Neural cell (in vitro differentiated cells): Measurements from ENCODE around the gene PHYHD1. TPM values are rescaled to one million over a fixed set of nuclear protein-coding genes. Genes with fewer than 3 reads are reported as not detected.

ENCODE experiments used
- H2AFZ ChIP-seq: fragments of 200-600, 300-800 bp; sonication (generic), shearing (Covaris generic); 2 replicates; pipeline ENCODE4 v1.6.0; 2014; ENCODE audit warnings: low read depth, mild to moderate bottlenecking, antibody characterized with exemption, low read length, moderate library complexity
- H3F3A ChIP-seq: fragments of 200-600 bp; shearing (Covaris generic); 2 replicates; pipeline ENCODE4 v1.6.1; 2016; ENCODE audit warnings: mild to moderate bottlenecking, moderate library complexity, mixed read lengths, antibody characterized with exemption, low read length; ENCODE audit not compliant: insufficient read depth, poor library complexity, severe bottlenecking
- H3K27ac ChIP-seq: fragments of 200-600, 300-800 bp; sonication (generic), shearing (Covaris generic); 2 replicates; pipeline ENCODE4 v1.5.1; 2014; ENCODE audit warnings: mild to moderate bottlenecking, low read length, moderate library complexity
- H3K27me3 ChIP-seq: fragments of 300-800, 200-600 bp; sonication (generic), shearing (Covaris generic); 2 replicates; pipeline ENCODE4 v1.6.0; 2014; ENCODE audit warnings: mild to moderate bottlenecking, low read depth, low read length, moderate library complexity; ENCODE audit not compliant: insufficient read depth
- H3K36me3 ChIP-seq: fragments of 300-800, 200-600 bp; sonication (generic), shearing (Covaris generic); 2 replicates; pipeline ENCODE4 v1.5.1; 2014; ENCODE audit warnings: mild to moderate bottlenecking, antibody characterized with exemption, low read length, moderate library complexity; ENCODE audit not compliant: insufficient read depth
- H3K4me2 ChIP-seq: fragments of 300-800, 200-600 bp; sonication (generic), shearing (Covaris generic); 2 replicates; pipeline ENCODE4 v1.6.0; 2014; ENCODE audit warnings: mild to moderate bottlenecking, low read length
- H3K4me3 ChIP-seq: fragments of 300-800, 200-600 bp; sonication (generic), shearing (Covaris generic); 2 replicates; pipeline ENCODE4 v1.5.1; 2014; ENCODE audit warnings: mild to moderate bottlenecking, low read length, moderate library complexity
- H3K79me2 ChIP-seq: fragments of 200-600 bp; shearing (Covaris generic); replicated peaks from 2 replicates; pipeline ENCODE4 v1.6.0; 2014; ENCODE audit warnings: mild to moderate bottlenecking, low read length, moderate library complexity; ENCODE audit not compliant: insufficient read depth
- H3K9ac ChIP-seq: fragments of 300-800, 200-600 bp; sonication (generic), shearing (Covaris generic); 2 replicates; pipeline ENCODE4 v1.6.1; 2016; ENCODE audit warnings: mild to moderate bottlenecking, low read length, mixed read lengths
- H3K9me2 ChIP-seq: fragments of 200-600 bp; shearing (Covaris generic); 2 replicates; pipeline ENCODE4 v1.6.1; 2016; ENCODE audit warnings: mild to moderate bottlenecking, low read length, mixed read lengths; ENCODE audit not compliant: insufficient read depth
- H3K9me3 ChIP-seq: fragments of 200-600, 300-800 bp; sonication (generic), shearing (Covaris generic); 2 replicates; pipeline ENCODE4 v1.6.1; 2016; ENCODE audit warnings: mild to moderate bottlenecking, mixed run types, low read length, moderate library complexity, mixed read lengths
- H4K20me1 ChIP-seq: fragments of 200-600 bp; shearing (Covaris generic); 2 replicates; pipeline ENCODE4 v1.6.1; 2016; ENCODE audit warnings: mild to moderate bottlenecking, mixed run types; ENCODE audit not compliant: insufficient read depth
- CTCF ChIP-seq: fragments of 450-650 bp; IDR thresholded peaks from 2 replicates; pipeline ENCODE4 v1.5.1; 2014; ENCODE audit warnings: antibody characterized with exemption, mild to moderate bottlenecking, moderate library complexity; ENCODE audit not compliant: poor library complexity, severe bottlenecking
- EP300 ChIP-seq: fragments of 450-650 bp; conservative IDR thresholded peaks from 2 replicates; pipeline ENCODE4 v1.6.1; 2014; ENCODE audit warnings: antibody characterized with exemption, mild to moderate bottlenecking, moderate library complexity; ENCODE audit not compliant: poor library complexity, severe bottlenecking
- EZH2 ChIP-seq: fragments of 200-600, 300-800 bp; shearing (Covaris generic), sonication (generic); IDR thresholded peaks from 2 replicates; pipeline ENCODE4 v1.6.1; 2014; ENCODE audit warnings: antibody characterized with exemption, low read length, borderline replicate concordance, mild to moderate bottlenecking; ENCODE audit not compliant: insufficient read depth, poor library complexity, severe bottlenecking
- MXI1 ChIP-seq: fragments of 450-650 bp; conservative IDR thresholded peaks from 2 replicates; pipeline ENCODE4 v1.6.1; 2014; ENCODE audit warnings: antibody characterized with exemption, mild to moderate bottlenecking; ENCODE audit not compliant: poor library complexity, severe bottlenecking
- POLR2AphosphoS5 ChIP-seq: IDR thresholded peaks from 2 replicates; pipeline ENCODE4 v1.6.1; 2012
- RAD21 ChIP-seq: fragments of 450-650 bp; conservative IDR thresholded peaks from 2 replicates; pipeline ENCODE4 v1.6.1; 2014; ENCODE audit warnings: antibody characterized with exemption, mild to moderate bottlenecking, moderate library complexity
- SMC3 ChIP-seq: fragments of 450-650 bp; conservative IDR thresholded peaks from 2 replicates; pipeline ENCODE4 v1.6.1; 2014; ENCODE audit warnings: antibody characterized with exemption, mild to moderate bottlenecking, moderate library complexity; ENCODE audit not compliant: poor library complexity
- TAF1 ChIP-seq: IDR thresholded peaks from 2 replicates; pipeline ENCODE4 v1.6.1; 2012; ENCODE audit warnings: low read depth
- polyA plus RNA-seq: library from polyadenylated mRNA; depleted of rRNA; stranded (reverse); fragments of >200 nt; gene quantifications from 2 replicates; pipeline ENCODE4 v1.2.3, GENCODE V29; 2014
- TF ChIP-seq, protein P1 (sequence below): IDR thresholded peaks from 2 replicates; pipeline ENCODE4 v1.6.1; 2012; ENCODE audit warnings: borderline replicate concordance

Gene PHYHD1
- polyA plus RNA-seq, 1 donor from 2014 or later = not detected

DNA sequence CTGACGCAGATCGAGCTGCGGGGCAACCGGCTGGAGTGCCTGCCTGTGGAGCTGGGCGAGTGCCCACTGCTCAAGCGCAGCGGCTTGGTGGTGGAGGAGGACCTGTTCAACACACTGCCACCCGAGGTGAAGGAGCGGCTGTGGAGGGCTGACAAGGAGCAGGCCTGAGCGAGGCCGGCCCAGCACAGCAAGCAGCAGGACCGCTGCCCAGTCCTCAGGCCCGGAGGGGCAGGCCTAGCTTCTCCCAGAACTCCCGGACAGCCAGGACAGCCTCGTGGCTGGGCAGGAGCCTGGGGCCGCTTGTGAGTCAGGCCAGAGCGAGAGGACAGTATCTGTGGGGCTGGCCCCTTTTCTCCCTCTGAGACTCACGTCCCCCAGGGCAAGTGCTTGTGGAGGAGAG is 4.6 kb upstream of the PHYHD1 start:
- Histone ChIP-seq H3K79me2 (peaks cover 4% of the 10 kb centered on the region), H3K27me3 (no peaks in the 10 kb centered on the region), H3K9me2 (no peaks in the 10 kb centered on the region), H4K20me1 (no peaks in the 10 kb centered on the region), H3K36me3 (no peaks in the 10 kb centered on the region), H3F3A (no peaks in the 10 kb centered on the region), H2AFZ (no peak overlapping the region), H3K9ac (no peak overlapping the region), H3K4me3 (no peak overlapping the region), H3K27ac (no peak overlapping the region), H3K4me2 (no peak overlapping the region), H3K9me3 (no peaks in the 10 kb centered on the region)
- TF ChIP-seq RAD21 = no peak
- TF ChIP-seq EZH2 = no peak
- no peak for TF ChIP-seq MXI1
- TF ChIP-seq EP300 = no peak
- TF ChIP-seq, protein P1, sequence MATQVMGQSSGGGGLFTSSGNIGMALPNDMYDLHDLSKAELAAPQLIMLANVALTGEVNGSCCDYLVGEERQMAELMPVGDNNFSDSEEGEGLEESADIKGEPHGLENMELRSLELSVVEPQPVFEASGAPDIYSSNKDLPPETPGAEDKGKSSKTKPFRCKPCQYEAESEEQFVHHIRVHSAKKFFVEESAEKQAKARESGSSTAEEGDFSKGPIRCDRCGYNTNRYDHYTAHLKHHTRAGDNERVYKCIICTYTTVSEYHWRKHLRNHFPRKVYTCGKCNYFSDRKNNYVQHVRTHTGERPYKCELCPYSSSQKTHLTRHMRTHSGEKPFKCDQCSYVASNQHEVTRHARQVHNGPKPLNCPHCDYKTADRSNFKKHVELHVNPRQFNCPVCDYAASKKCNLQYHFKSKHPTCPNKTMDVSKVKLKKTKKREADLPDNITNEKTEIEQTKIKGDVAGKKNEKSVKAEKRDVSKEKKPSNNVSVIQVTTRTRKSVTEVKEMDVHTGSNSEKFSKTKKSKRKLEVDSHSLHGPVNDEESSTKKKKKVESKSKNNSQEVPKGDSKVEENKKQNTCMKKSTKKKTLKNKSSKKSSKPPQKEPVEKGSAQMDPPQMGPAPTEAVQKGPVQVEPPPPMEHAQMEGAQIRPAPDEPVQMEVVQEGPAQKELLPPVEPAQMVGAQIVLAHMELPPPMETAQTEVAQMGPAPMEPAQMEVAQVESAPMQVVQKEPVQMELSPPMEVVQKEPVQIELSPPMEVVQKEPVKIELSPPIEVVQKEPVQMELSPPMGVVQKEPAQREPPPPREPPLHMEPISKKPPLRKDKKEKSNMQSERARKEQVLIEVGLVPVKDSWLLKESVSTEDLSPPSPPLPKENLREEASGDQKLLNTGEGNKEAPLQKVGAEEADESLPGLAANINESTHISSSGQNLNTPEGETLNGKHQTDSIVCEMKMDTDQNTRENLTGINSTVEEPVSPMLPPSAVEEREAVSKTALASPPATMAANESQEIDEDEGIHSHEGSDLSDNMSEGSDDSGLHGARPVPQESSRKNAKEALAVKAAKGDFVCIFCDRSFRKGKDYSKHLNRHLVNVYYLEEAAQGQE = no peak
- TF ChIP-seq SMC3 = no peak
- no peak for TF ChIP-seq POLR2AphosphoS5
- TF ChIP-seq CTCF = no peak
- no peak for TF ChIP-seq TAF1

DNA sequence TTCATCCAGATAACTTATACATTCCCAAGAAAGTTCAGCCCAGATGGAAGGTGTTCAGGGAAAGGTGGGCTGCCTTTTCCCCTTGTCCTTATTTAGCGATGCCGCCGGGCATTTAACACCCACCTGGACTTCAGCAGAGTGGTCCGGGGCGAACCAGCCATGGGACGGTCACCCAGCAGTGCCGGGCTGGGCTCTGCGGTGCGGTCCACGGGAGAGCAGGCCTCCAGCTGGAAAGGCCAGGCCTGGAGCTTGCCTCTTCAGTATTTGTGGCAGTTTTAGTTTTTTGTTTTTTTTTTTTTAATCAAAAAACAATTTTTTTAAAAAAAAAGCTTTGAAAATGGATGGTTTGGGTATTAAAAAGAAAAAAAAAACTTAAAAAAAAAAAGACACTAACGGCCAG is 4.0 kb upstream of the PHYHD1 start:
- Histone ChIP-seq H2AFZ (no peak overlapping the region), H3K27me3 (no peaks in the 10 kb centered on the region), H3K9ac (no peak overlapping the region), H3K4me2 (no peak overlapping the region), H3F3A (no peaks in the 10 kb centered on the region), H3K36me3 (no peaks in the 10 kb centered on the region), H3K79me2 (peaks cover 4% of the 10 kb centered on the region), H3K4me3 (no peak overlapping the region), H4K20me1 (no peaks in the 10 kb centered on the region), H3K9me2 (no peaks in the 10 kb centered on the region), H3K27ac (no peak overlapping the region), H3K9me3 (no peaks in the 10 kb centered on the region)
- TF ChIP-seq, protein P1 = no peak
- TF ChIP-seq POLR2AphosphoS5 = no peak
- no peak for TF ChIP-seq EZH2
- TF ChIP-seq SMC3 = no peak
- no peak for TF ChIP-seq EP300
- no peak for TF ChIP-seq TAF1
- no peak for TF ChIP-seq MXI1
- TF ChIP-seq CTCF = no peak
- no peak for TF ChIP-seq RAD21
